Muscle layer of duodenum (tissue), 2 donors: ENCODE data around the gene TMEM45B.
"Not testable (repeated sequence)": the region's sequence is repeated elsewhere in the genome, so short reads cannot be mapped to it uniquely, and the experiment has no call there.

Experiments
- H3K27ac ChIP-seq: one replicate; pipeline ENCODE4 v1.7.0; 2013; ENCODE audit warnings: mild to moderate bottlenecking, low read length
- H3K27me3 ChIP-seq: one replicate; pipeline ENCODE4 v1.7.0; 2013; ENCODE audit warnings: low read depth, mild to moderate bottlenecking, control low read depth, low read length
- H3K36me3 ChIP-seq, 2 donors: one replicate each; pipeline ENCODE4 v1.7.0; 2013; ENCODE audit warnings: low read length in 2 of 2, control low read depth in 1 of 2, mild to moderate bottlenecking in 1 of 2; ENCODE audit not compliant: insufficient read depth in 2 of 2, control insufficient read depth in 1 of 2
- H3K4me1 ChIP-seq, 2 donors: one replicate each; pipeline ENCODE4 v1.7.0; 2013; ENCODE audit warnings: low read length in 2 of 2, mild to moderate bottlenecking in 2 of 2, control low read depth in 1 of 2, moderate library complexity in 1 of 2; ENCODE audit not compliant: insufficient read depth in 2 of 2, control insufficient read depth in 1 of 2
- H3K4me3 ChIP-seq, 2 donors: one replicate each; pipeline ENCODE4 v1.7.0; 2013; ENCODE audit warnings: low read length in 2 of 2, low read depth in 1 of 2, mild to moderate bottlenecking in 1 of 2
- H3K9me3 ChIP-seq, 2 donors: one replicate each; pipeline ENCODE4 v1.7.0; 2013; ENCODE audit warnings: low read length in 2 of 2, control low read depth in 1 of 2, mild to moderate bottlenecking in 1 of 2; ENCODE audit not compliant: control insufficient read depth in 1 of 2
- donor health status: healthy.

TMEM45B gene

GRCh38 chr11:129854232-129854805 lies 38.7 kb downstream of the TMEM45B start:
- Histone ChIP-seq H3K9me3 (no peaks in the 10 kb centered on the region), H3K36me3 (no peaks in the 10 kb centered on the region), H3K27ac (no peak overlapping the region), H3K27me3 (no peaks in the 10 kb centered on the region), H3K4me3 (no peak overlapping the region), H3K4me1 (no peaks in the 10 kb centered on the region)

- Histone ChIP-seq H3K4me3 (no peak overlapping the region), H3K27ac (no peak overlapping the region), H3K36me3 (peaks cover 0 to 3% of the 10 kb centered on the region in 2 donors), H3K27me3 (no peaks in the 10 kb centered on the region), H3K9me3 (no peaks in the 10 kb centered on the region), H3K4me1 (no peaks in the 10 kb centered on the region)
Measured at GRCh38 chr11:129855086-129855485, 39.4 kb downstream of the TMEM45B start.

- H3K4me1 ChIP-seq, result no peaks in the 10 kb centered on the region
Measured at GRCh38 chr11:129856036-129856435, 40.4 kb downstream of the TMEM45B start.

GRCh38 chr11:129861702-129862522 lies 46.3 kb downstream of the TMEM45B start:
- H3K36me3 ChIP-seq, result peaks cover 34 to 41% of the 10 kb centered on the region in 2 donors
- no peak overlapping the region for H3K4me3 ChIP-seq
- no peak overlapping the region for H3K27ac ChIP-seq
- H3K27me3 ChIP-seq, result no peaks in the 10 kb centered on the region
- no peaks in the 10 kb centered on the region for H3K9me3 ChIP-seq
- peaks cover 0 to 4% of the 10 kb centered on the region in 2 donors for H3K4me1 ChIP-seq

More at GRCh38 chr11:129856036-129856435, 40.4 kb downstream of the TMEM45B start:
- Histone ChIP-seq H3K27ac (no peak overlapping the region), H3K9me3 (no peaks in the 10 kb centered on the region), H3K4me3 (no peak overlapping the region), H3K27me3 (no peaks in the 10 kb centered on the region), H3K36me3 (peaks cover 0 to 7% of the 10 kb centered on the region in 2 donors)

- Histone ChIP-seq H3K4me3 (no peak overlapping the region), H3K4me1 (peaks cover 0 to 4% of the 10 kb centered on the region in 2 donors), H3K27ac (no peak overlapping the region), H3K27me3 (no peaks in the 10 kb centered on the region), H3K36me3 (peaks cover 50 to 59% of the 10 kb centered on the region in 2 donors), H3K9me3 (no peaks in the 10 kb centered on the region)
Measured at GRCh38 chr11:129864811-129865210, 49.2 kb downstream of the TMEM45B start.

GRCh38 chr11:129865701-129866100 lies 50.1 kb downstream of the TMEM45B start:
- no peak overlapping the region for H3K27ac ChIP-seq
- no peaks in the 10 kb centered on the region for H3K27me3 ChIP-seq
- H3K36me3 ChIP-seq, result peaks cover 55 to 68% of the 10 kb centered on the region in 2 donors

GRCh38 chr11:129866311-129866710 lies 50.7 kb downstream of the TMEM45B start:
- Histone ChIP-seq H3K27ac (no peak overlapping the region), H3K36me3 (peaks cover 57 to 74% of the 10 kb centered on the region in 2 donors)

More at GRCh38 chr11:129865701-129866100, 50.1 kb downstream of the TMEM45B start:
- no peak overlapping the region for H3K4me3 ChIP-seq
- H3K9me3 ChIP-seq, result no peaks in the 10 kb centered on the region
- H3K4me1 ChIP-seq, result peaks cover 0 to 4% of the 10 kb centered on the region in 2 donors

GRCh38 chr11:129868626-129869025 lies 53.0 kb downstream of the TMEM45B start:
- H3K4me1 ChIP-seq, H3K4me3 ChIP-seq, H3K9me3 ChIP-seq, H3K27ac ChIP-seq, H3K27me3 ChIP-seq: not testable (repeated sequence)
- H3K36me3 ChIP-seq, result peaks cover 77 to 89% of the 10 kb centered on the region in 2 donors

More at GRCh38 chr11:129866311-129866710, 50.7 kb downstream of the TMEM45B start:
- H3K4me3 ChIP-seq, result no peak overlapping the region
- no peaks in the 10 kb centered on the region for H3K9me3 ChIP-seq
- H3K27me3 ChIP-seq, result no peaks in the 10 kb centered on the region
- H3K4me1 ChIP-seq, result peaks cover 0 to 4% of the 10 kb centered on the region in 2 donors

GRCh38 chr11:129871914-129872313 lies 56.3 kb downstream of the TMEM45B start:
- no peaks in the 10 kb centered on the region for H3K27me3 ChIP-seq
- no peak overlapping the region for H3K27ac ChIP-seq
- H3K9me3 ChIP-seq, result no peaks in the 10 kb centered on the region
- peaks cover 79 to 89% of the 10 kb centered on the region in 2 donors for H3K36me3 ChIP-seq
- H3K4me1 ChIP-seq, result no peaks in the 10 kb centered on the region
- no peak overlapping the region for H3K4me3 ChIP-seq

GRCh38 chr11:129880311-129880710 lies 64.7 kb downstream of the TMEM45B start:
- no peak overlapping the region for H3K27ac ChIP-seq
- no peaks in the 10 kb centered on the region for H3K4me1 ChIP-seq
- H3K4me3 ChIP-seq, result no peak overlapping the region
- peaks cover 88 to 97% of the 10 kb centered on the region in 2 donors for H3K36me3 ChIP-seq
- no peaks in the 10 kb centered on the region for H3K27me3 ChIP-seq
- H3K9me3 ChIP-seq, result no peaks in the 10 kb centered on the region

GRCh38 chr11:129881570-129882170 lies 66.0 kb downstream of the TMEM45B start:
- no peak overlapping the region for H3K27ac ChIP-seq
- H3K4me3 ChIP-seq, result no peak overlapping the region
- no peaks in the 10 kb centered on the region for H3K9me3 ChIP-seq
- peaks cover 93 to 97% of the 10 kb centered on the region in 2 donors for H3K36me3 ChIP-seq
- H3K27me3 ChIP-seq, result no peaks in the 10 kb centered on the region
- H3K4me1 ChIP-seq, result no peaks in the 10 kb centered on the region
